CD4-positive, alpha-beta T cell treated with Interleukin-21 for 1 hour (primary cell): ENCODE data around the gene TBX1.
"Not testable (repeated sequence)": the region's sequence is repeated elsewhere in the genome, so short reads cannot be mapped to it uniquely, and the experiment has no call there.

Experiments used
- DNase-seq: peaks from one replicate; pipeline ENCODE4 v3.0.0-alpha.2; 2020

Gene TBX1

DNA sequence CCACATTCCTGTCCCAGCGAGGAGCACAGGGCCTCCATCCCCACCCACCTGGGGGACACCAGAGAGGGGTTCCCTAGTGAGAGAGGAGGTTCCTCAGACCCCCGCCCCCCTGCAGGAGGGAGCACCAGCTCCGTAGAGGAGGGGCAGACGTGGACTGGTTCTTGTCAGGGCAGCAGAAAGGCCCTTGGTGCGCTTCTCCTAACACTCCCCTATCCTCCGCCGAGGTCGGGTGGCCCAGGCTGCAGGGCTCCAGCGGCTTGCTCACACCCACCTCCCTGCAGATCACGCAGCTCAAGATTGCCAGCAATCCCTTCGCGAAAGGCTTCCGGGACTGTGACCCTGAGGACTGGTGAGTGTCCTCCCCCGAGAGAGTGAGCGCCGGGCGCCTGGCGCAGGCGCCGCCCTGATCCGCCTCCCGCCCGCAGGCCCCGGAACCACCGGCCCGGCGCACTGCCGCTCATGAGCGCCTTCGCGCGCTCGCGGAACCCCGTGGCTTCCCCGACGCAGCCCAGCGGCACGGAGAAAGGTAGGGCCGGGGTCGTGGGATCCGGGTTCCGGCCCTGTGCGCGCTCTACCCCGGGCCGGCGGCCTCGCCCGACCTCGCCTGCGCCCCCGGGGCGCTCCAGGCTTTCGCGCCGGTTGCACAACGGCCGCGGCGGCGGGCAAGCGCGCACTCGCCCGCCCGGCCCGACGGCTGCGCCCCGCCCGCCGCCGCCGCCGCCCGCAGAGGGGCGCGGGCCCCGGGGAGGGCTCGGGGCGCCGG is 5.1 kb downstream of the TBX1 start:
- DNase-seq, result peak; percentile 16

DNA sequence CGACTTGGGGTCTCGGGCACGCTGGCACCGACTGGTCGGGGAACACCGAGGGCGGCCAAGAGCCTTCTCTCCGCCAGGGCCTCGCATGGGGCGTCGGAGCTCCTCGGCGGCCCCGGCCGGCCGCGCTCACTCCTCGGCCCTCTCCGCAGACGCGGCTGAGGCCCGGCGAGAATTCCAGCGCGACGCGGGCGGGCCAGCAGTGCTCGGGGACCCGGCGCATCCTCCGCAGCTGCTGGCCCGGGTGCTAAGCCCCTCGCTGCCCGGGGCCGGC is 5.6 kb downstream of the TBX1 start:
- DNase-seq, result no peak

DNA sequence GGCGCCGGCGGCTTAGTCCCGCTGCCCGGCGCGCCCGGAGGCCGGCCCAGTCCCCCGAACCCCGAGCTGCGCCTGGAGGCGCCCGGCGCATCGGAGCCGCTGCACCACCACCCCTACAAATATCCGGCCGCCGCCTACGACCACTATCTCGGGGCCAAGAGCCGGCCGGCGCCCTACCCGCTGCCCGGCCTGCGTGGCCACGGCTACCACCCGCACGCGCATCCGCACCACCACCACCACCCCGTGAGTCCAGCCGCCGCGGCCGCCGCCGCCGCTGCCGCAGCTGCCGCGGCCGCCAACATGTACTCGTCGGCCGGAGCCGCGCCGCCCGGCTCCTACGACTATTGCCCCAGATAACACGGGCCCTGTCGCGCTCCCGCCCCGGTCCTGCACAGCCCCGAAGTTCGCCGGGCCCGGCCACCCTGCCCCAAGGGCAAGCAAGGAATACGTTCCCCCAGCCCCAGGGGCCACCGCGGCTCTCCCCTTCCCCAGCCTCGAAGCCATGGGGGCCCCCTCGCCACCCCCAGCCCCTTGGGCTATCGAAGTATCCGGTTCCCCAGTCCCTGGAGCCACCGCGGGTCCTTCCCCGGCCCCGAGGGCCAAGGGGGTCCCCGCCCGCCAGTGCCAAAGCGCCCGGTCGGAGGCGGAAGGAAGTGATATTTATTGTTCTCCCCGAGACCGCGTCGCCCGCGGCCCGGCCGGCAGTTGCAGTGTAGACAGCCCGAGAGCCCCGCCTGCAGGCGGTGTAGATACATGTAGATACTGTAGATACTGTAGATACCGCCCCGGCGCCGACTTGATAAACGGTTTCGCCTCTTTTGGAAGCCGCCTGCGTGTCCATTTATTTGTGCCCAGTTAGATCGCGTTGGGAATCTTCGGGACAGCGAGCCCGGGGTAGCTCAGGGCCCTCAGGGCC is 6.2 kb downstream of the TBX1 start:
- peak; percentile 47 for DNase-seq

DNA sequence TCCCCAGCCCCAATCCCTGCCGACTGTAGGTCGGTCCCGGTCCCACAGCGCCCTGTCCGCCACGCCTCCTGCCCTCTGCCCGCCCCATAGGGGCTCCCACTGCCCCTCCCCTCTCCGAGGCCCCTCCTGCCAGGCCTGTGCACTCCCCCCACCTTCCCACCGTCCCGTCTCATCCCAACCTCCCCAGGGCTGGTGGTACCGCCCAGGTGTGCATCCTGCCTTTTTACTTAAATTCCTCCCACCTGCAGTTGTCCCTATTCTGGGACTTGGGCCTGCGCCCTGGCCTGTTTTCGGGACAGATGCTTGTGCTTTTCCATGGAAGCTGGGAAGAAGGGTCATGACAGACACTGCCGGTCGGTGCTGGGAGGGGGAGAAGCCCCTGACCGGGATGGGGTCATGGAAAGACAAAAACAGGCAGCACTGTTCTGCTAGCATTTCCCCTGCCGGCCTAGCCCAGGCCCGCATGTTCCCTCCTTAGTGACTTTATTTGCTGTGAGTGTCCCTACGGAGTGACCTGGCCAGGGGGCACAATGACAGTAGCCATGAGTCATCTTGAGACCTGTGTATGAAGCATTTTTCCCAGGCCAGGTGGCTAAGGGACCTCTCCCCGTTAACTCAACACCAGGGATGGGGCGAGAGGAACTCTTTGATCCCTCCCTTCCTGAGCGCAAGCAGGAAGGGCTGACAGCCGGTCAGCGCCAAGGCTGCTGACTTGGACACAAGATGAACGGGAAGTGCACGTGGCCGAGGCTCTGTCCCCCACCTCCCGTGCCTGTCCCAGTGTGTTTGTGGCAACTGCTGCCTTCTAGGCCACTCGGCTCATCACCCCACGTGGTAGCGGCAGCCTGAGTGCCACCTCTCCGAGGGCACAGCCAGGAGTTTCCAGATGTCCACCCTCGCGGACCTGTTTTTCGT is 7.1 kb downstream of the TBX1 start:
- no peak for DNase-seq

DNA sequence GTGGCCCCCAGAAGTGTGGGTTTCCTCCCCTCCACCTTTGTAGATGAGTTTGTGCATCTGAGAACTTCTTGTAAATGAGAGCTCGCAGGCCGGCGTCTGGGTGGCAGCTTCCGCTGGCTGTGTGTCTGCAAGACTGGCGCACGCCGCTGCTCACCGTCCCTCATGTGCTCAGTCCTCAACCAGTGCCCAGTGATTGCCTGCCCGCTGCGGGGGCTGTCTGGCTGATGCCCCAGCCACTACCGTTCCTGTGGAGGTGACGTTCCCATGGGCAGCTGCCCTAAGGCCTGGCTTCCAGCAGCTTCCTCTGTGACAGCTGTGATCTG is 8.8 kb downstream of the TBX1 start:
- DNase-seq, result no peak

DNA sequence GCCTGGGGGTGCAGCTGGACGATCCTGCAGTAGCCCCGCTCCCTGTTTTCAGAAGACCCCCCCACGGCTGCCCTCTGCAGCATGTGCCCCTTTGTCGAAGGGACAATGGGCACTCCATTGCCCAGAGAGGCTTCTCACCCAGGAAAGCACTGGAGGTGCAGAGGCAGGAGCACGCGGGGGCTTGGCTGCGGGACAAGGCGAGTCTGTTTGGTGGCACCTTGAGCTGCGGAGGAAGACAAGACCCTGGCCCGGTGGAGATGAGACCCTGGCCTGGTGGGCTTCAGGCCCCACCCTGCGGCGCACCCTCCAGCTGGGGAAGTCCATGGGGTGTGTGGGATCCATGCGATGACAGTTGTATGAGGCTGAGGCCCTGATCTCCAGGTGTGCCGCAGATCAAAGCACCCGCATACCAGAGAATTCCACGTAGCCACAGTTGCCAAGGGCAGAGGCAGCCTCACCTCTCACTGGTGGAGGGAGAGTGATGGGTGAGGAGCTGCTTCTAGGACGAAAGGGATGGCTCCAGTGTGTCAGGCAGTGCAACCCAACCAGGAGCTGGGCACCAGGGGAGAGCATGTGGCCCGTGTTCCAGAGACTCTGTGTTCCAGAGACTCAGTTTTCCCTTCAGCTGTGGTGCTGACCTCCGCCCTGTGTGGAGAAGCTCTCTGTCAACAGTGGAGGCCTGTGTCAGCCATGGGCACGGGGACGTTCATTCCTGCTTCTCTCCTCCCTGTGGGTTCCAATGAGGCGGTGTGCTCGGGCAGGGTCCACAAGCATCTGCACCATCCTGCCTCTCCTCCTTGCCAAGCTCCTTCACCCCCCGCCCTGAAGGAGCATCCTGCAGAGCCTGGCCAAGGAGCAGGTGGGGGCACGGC is 10.0 kb downstream of the TBX1 start:
- DNase-seq, result no peak

DNA sequence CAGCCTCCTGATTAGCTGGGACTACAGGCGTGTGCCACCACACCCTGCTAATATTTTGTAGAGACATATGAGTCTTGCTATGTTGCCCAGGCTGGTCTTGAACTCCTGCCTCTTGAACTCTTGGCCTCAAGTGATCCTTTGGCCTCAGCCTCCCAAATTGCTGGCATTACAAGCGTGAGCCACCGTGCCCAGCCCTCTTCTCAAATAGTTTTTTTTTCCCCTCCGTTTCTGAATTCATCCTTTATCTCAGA is 11.8 kb downstream of the TBX1 start:
- DNase-seq, result no peak

DNA sequence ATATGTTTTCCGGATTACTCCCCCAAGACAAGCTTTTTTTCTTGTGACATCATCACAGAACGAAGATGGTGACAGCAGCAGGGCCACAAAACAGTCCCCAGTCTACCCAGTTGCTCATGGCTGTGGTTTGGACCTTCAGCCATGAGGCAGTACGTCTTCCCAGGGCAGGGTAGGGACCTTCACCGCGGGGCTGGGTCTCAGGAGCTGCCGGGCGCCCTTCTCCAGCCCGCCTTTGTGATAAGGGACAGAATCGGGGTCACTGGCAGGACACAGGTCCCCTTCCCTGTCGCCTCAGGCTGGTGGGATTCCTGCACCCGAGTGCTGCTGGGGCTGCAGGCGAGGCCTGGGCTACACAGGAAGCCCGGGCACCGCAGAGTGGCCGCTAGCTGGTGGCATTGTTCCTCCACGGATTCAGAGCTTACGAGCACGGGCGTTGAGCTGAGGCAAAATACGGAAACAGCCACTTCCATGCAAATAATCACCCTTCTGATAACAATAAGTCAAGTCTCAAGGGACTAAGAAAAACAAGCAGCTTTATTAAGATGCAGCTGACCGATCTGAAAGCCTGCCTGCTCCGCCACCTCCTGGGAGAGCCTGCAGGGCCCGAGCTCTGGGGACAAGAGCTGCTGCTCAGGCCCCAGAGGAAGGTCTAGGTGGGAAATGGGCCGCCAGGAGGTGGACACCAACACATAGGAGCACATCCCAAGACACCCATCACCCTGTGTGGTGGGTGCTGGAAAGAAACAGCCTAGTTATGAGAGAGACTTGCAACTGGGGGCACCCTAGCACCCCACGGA is 12.3 kb downstream of the TBX1 start:
- DNase-seq, result no peak

DNA sequence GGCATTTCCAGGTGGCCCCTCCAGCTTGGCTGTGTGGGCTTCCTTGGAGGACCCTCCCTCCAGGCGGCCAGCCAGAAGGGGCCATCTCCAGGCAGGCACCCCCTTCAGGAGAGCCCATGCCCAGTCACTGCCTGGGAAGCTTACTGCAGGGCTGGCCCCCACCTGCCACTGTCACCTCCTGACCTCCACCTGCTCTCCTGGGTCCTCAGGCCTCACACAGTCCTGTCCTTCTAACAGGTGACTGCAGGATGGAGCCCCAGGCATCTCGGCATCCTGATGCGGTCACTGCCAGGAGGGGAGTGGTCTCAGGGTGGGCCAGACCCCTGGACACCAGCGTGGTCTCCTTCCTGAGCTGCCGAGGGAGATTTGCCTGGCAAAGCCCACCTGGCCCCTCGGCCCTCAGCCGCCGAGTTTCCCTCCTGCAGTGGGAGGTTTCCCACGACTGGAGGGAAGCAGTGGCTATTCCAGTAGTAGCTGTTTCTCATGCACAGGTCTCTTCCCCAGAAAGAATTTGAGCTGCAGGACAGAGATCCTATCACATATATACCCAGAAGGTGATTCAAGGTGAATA is 13.0 kb downstream of the TBX1 start:
- no peak for DNase-seq

DNA sequence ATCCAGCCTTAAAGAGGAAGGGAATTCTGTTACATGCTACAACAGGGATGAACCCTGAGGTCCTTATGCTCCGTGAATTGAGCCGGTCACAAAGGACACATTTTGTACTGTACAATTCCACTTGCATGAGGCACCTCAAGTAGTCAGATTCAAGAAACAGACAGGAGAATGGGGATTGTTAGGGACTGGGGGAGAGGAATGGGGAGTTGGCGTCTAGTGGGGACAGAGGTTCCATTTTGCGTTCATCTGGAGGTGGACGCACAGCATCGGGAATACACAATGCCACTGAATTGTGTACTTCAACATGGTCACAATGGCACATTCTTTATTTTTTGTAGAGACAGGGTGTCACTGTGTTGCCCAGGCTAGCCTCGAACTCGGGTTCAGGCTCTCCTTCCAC is 14.1 kb downstream of the TBX1 start:
- no peak for DNase-seq

DNA sequence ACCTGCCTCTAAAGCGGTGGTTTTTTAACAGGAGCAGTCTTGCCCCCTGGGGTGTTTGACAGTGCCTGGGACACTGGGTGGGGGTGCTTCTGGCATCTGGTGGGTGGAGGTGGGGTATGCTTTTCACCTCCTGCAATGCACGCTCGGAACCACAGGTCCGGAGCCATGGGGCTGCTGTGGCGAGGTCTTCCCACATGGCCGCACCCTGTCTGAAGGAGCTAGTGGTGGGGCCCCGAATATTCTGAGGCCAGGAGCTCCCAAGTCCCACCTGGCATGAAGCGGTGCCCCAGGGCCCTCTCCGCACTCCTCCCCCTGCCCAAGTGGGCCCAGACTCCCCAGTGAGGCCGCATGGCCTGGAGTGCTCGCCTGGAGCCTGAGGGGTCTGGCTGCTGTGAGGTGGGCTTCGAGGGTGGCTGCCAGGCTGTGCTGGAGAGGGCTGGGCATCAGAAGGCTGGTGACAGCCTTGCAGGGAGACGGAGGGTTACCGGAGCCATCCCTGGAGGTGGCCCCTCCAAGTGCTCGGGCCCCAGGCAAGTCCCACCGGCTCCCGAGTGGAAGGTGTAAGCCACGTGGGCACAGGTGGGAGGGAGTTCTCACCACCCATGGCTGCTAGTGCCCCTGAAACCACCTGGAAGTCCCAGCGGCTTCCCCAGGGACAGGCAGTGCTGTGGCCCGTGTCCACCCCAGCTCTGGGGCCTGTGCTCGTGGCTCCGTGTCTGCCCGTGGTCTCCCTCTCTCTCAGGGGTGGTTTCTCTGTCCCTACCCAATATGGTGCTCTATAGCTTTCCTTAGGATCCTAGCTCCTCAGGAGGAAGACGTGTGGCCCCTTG is 15.1 kb downstream of the TBX1 start:
- DNase-seq, result no peak

DNA sequence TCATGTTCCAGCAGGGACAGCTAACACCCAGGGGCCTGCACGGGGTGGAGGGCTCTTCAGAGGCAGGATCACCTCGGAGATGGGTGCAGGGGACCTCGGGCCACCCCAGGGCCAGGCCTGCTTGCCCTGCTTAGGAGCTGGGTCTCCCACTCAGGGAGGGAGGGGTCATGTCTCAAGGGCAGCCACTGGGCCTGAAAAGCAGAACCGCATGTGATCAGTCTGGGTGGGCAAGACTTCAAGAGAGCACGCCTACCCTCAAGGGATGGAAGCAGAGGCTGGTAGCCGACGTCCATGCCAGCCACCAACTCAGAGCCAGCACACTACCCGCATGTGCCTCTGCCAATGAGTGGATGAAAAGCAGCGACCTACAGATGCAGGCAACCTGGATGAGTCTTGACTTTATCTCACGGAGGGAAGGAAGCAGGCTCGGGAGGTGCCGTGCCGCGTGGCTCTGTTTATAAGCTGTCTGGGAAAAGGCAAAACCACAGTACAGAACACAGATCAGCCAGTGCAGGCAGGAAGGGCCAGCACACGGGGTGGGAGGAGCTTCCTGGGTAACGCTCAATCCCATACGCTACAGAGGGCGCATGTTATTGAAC is 16.0 kb downstream of the TBX1 start:
- DNase-seq, result no peak

DNA sequence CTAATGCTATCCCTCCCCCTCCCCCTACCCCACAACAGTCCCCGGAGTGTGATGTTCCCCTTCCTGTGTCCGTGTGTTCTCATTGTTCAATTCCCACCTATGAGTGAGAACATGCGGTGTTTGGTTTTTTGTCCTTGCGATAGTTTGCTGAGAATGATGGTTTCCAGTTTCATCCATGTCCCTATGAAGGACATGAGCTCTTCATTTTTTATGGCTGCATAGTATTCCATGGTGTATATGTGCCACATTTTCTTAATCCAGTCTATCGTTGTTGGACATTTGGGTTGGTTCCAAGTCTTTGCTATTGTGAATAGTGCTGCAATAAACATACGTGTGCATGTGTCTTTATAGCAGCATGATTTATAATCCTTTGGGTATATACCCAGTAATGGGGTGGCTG is 16.6 kb downstream of the TBX1 start:
- not testable (repeated sequence) for DNase-seq

DNA sequence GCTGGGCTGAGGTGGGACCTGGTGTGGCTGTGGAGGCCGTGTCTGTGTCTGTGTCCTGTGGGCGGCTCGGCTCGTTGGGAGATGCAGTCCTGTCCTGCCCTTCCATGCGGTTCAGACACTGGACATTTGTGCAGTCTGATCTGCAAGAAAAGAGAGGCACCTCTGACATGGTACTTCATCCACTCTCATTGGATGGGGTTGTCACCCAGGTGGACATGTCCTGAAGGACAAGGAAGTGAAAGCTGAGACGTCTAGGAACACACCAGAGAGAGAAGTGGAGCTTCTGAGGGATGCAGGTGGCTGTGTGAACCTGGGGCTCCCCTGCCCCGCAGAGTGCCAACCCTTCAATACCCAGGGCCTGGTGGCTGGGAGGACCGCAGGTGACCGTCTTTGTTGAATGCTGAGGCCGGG is 18.4 kb downstream of the TBX1 start:
- DNase-seq, result no peak

DNA sequence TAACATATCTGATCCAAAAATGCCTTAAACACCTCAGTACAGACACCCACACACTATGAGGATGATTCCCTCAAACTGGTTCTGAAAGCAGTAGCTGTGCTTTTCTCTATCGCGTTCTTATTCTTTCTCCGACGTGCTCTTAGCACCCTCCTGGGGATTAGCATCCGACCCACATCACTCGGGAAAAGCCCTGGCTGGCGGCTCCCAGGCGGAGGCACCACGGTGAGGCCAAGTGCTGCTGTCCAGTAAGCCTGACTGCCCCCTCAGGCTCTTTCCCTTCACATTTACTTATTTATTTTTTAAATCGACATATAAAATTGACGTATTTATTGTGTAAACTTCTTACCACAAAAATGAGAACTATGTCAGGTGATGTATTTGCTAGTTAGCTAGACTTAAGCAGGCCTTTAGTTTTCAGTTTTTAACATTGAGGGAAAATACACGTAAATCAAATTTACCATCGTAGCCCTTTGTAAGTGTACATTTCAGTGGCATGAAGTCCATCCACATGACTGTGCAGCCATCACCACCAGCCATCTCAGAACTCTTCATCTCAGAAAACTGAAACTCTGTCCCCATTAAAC is 19.2 kb downstream of the TBX1 start:
- no peak for DNase-seq

DNA sequence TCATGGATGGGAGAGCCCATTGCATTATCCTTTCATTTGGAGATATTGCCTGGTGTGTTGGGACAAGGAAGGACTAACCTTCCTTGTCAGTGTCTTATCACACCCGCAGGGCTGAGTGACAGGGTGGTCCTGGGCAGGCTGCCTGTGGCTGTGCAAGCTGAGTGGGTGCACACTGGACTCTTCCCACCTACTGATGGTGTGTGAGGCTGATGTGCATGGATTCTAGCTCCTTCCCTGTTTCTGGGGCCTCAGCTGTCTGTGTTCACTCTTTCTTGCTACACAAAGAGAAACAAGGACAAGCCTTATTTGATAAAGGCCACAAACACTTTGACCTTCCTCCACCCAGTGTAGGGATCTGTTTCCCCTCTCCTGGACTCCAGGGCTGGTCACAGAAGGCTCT is 22.0 kb downstream of the TBX1 start:
- no peak for DNase-seq

DNA sequence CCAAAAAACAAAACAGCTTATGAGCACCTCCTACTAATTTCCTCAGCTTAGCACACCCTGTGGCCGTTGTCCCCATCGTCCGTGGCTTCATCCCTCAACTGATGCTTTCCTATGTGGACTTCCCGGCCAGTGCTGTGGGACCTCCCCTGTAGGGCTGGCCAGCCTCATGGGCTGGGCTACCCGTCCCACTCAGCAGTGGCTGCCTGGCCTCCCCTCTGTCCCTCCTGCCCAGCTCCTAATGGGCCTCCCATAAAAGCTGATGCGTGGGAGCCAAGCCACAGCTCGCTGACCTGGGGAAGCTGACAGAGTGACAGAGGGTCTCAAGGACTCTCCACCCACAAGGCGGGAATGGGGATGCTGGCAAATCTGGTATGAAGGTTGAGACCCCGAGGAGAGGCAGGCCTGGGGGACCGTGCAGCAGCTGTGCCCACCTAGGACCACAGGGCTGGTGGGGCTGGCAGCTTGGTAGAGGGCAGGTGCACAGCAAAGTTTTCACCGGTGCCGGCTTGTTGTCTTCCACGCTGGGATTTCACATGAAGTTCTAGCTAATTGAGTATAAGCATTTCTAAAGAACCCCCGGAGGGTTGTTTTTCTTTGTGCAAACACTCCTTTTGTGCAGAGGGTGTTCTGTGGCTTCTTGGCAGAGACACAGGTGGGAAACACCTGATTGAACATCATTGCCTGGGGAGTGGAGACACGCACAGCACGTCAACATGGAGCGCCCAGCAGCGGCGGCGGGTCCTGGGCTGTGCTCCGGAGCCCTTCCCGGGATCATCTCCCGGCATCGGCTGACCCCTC is 23.2 kb downstream of the TBX1 start:
- no peak for DNase-seq

DNA sequence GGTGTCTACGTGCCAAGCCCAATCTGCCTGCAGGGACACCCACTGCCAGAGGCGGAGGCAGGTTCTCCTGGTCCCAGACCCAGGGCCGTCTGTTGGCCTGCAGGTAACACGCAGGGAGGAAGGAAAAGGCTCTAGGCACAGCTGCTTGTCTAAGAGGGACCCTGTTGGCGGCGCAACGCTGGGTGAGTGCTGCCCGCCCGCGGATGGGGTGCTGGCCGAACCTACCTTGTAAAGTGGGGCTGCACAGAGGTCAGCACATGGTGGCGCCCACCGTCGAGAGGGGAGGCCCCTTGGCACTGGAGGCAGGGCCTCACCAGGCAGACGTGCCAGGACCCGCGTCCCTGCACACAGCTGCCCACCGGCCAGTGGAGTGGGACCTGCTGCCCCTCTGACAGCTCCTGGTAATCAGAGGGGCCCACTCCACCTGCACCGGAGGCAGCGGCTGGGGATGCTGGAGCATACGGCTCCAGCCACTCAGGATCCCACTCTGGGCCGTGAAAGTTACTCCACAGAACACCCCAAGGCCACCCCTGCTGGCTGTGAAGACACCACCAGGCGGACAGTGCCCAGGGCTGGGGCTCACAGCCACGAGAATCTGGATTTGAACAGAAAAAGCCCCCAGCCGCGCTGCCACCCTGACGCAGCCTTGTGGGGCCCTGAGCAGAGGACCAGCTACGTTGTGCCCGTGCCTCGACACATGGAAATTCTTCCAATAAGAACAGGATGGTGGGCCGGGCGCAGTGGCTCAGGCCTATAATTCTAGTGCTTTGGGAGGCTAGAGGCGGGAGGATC is 24.0 kb downstream of the TBX1 start:
- no peak for DNase-seq
